Measurements from ENCODE around the gene SH2D1A.

DNA sequence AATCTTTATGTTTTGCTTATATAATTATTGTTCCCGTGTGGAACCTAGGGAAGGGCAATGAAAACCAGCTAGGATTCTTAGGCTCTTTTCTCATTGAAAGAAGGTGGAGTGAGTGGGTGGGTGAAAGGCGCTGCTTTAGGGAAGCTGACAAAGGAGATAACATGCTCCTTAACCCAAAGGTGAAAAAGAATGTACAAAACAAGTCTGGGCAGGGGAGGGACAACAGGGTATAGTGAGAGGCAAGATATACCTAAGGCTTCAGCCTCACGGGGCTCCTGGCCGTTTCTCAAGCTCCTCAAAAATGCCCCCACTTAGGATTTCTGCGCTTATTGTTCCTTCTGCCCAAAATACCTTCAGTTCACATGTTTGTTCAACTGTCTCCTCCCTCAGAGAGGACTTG, 1.8 kb downstream of the SH2D1A start:
- TF ChIP-seq, protein P1, sequence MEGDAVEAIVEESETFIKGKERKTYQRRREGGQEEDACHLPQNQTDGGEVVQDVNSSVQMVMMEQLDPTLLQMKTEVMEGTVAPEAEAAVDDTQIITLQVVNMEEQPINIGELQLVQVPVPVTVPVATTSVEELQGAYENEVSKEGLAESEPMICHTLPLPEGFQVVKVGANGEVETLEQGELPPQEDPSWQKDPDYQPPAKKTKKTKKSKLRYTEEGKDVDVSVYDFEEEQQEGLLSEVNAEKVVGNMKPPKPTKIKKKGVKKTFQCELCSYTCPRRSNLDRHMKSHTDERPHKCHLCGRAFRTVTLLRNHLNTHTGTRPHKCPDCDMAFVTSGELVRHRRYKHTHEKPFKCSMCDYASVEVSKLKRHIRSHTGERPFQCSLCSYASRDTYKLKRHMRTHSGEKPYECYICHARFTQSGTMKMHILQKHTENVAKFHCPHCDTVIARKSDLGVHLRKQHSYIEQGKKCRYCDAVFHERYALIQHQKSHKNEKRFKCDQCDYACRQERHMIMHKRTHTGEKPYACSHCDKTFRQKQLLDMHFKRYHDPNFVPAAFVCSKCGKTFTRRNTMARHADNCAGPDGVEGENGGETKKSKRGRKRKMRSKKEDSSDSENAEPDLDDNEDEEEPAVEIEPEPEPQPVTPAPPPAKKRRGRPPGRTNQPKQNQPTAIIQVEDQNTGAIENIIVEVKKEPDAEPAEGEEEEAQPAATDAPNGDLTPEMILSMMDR (IDR thresholded peaks at IDR 0.05): no peak
- TF ChIP-seq POLR2A (IDR thresholded peaks at IDR 0.05): no peak

All from lower leg skin (tissue), 3 donors.